Activated CD4-positive, alpha-beta memory T cell treated with anti-CD3 and anti-CD28 coated beads for 36 hours (primary cell): ENCODE data around the gene FPGS. TPM values are rescaled to one million over a fixed set of nuclear protein-coding genes. Genes with fewer than 3 reads are reported as not detected.
"Not testable (repeated sequence)": the region's sequence is repeated elsewhere in the genome, so short reads cannot be mapped to it uniquely, and the experiment has no call there.

ENCODE experiments used
- CTCF ChIA-PET: fragments of 350-600 bp; sonication (Branson Sonifier 250); formaldehyde crosslinking; loops from one replicate; lab custom pipeline; 2021; ENCODE audit warnings: antibody characterized with exemption, inconsistent platforms; lab: Charles Lee
- POLR2A ChIA-PET: fragments of 350-600 bp; sonication (Branson Sonifier 250); formaldehyde crosslinking; loops from one replicate; lab custom pipeline; 2021; ENCODE audit warnings: antibody characterized with exemption; lab: Charles Lee
- DNase-seq: peaks from one replicate; pipeline ENCODE4 v3.0.0-alpha.2; 2020
- H3K27ac Mint-ChIP-seq: one replicate; pipeline ENCODE4 v1.8.0; 2021; ENCODE audit warnings: mixed read lengths
- H3K27me3 Mint-ChIP-seq: one replicate; pipeline ENCODE4 v1.8.0; 2021; ENCODE audit warnings: mixed read lengths
- H3K36me3 Mint-ChIP-seq: one replicate; pipeline ENCODE4 v1.8.0; 2021; ENCODE audit warnings: mixed read lengths
- H3K4me1 Mint-ChIP-seq: one replicate; pipeline ENCODE4 v1.8.0; 2021; ENCODE audit warnings: low read depth, mixed read lengths
- H3K4me3 Mint-ChIP-seq: one replicate; pipeline ENCODE4 v1.8.0; 2021; ENCODE audit warnings: mild to moderate bottlenecking, mixed read lengths
- H3K9me3 Mint-ChIP-seq: one replicate; pipeline ENCODE4 v1.8.0; 2021; ENCODE audit warnings: mixed read lengths
- intact Hi-C: fragments of 100-400 bp; cut with micrococcal nuclease; formaldehyde crosslinking; loops from one replicate; pipeline ENCODE4 v1.15.1; 2023
- total RNA-seq, 2 experiments: library from RNA; stranded (reverse); gene quantifications; one replicate each; pipeline ENCODE4 v1.2.3, GENCODE V29; 2021

FPGS gene
- 10 to 100 TPM; 80.0 to 83.9 TPM for total RNA-seq

- Mint-ChIP-seq H3K4me3 (peak within 1 kb of the TSS; percentile 88), H3K27me3 (no peaks in the 10 kb centered on the region), H3K36me3 (peaks cover 15% of the 10 kb centered on the region), H3K9me3 (no peaks in the 10 kb centered on the region), H3K4me1 (peaks cover 24% of the 10 kb centered on the region), H3K27ac (peak within 1 kb of the TSS; percentile 88)
- CTCF ChIA-PET, result interaction anchor here (0.5 to 5.0 kb wide), 4 partner anchors 17 to 68 kb away, joined by 3 to 27 read pairs (median 8); partner anchors contain the start of genes CDK9 and TOR2A
- peak; percentile 91 for DNase-seq
- intact Hi-C loops, result loop anchor here (1.0 to 2.0 kb wide), 2 partner anchors 17 to 32 kb away; partner anchors contain the start of gene CDK9
- POLR2A ChIA-PET, result interaction anchor here (0.9 to 2.7 kb wide), 4 partner anchors 10 to 68 kb away, joined by 3 to 11 read pairs (median 7); partner anchors contain the start of gene CDK9
These were observed at the start of gene FPGS for GRCh38 chr9:127802576-127803443. TSS of gene FPGS (plus strand) at chr9:127802882. CDS start at chr9:127802925, 43 bp downstream.

GRCh38 chr9:127753148-127753547 lies 49.5 kb upstream of the FPGS start:
- peaks cover 17% of the 10 kb centered on the region for H3K36me3 Mint-ChIP-seq

GRCh38 chr9:127753622-127754021 lies 49.1 kb upstream of the FPGS start:
- DNase-seq, result no peak
- intact Hi-C loops, result no loop called here
- POLR2A ChIA-PET, result no interaction called here
- H3K4me1 Mint-ChIP-seq, result no peaks in the 10 kb centered on the region
- H3K9me3 Mint-ChIP-seq, result no peaks in the 10 kb centered on the region
- CTCF ChIA-PET, result interaction anchor here (0.6 to 1.1 kb wide), 2 partner anchors 12 to 289 kb away, joined by 3 read pairs; no protein-coding TSS in a partner anchor
- peaks cover 19% of the 10 kb centered on the region for H3K36me3 Mint-ChIP-seq
- H3K27me3 Mint-ChIP-seq, result no peaks in the 10 kb centered on the region
- H3K27ac Mint-ChIP-seq, result no peak overlapping the region
- no peak overlapping the region for H3K4me3 Mint-ChIP-seq

More at GRCh38 chr9:127753148-127753547, 49.5 kb upstream of the FPGS start:
- intact Hi-C loops, result no loop called here
- no peaks in the 10 kb centered on the region for H3K9me3 Mint-ChIP-seq
- no peak overlapping the region for H3K27ac Mint-ChIP-seq
- ChIA-PET POLR2A (no interaction called here), CTCF (interaction anchor here (1.1 kb wide), 1 partner anchor 13 kb away, joined by 3 read pairs; no protein-coding TSS in a partner anchor)
- no peak for DNase-seq
- no peaks in the 10 kb centered on the region for H3K4me1 Mint-ChIP-seq
- H3K4me3 Mint-ChIP-seq, result no peak overlapping the region
- no peaks in the 10 kb centered on the region for H3K27me3 Mint-ChIP-seq

GRCh38 chr9:127754099-127755060 lies 48.3 kb upstream of the FPGS start:
- CTCF ChIA-PET, result interaction anchor here (0.6 to 1.1 kb wide), 2 partner anchors 11 to 290 kb away, joined by 3 read pairs; no protein-coding TSS in a partner anchor
- Mint-ChIP-seq H3K27me3 (no peaks in the 10 kb centered on the region), H3K4me1 (no peaks in the 10 kb centered on the region), H3K27ac (no peak overlapping the region), H3K9me3 (no peaks in the 10 kb centered on the region), H3K36me3 (peaks cover 18% of the 10 kb centered on the region), H3K4me3 (no peak overlapping the region)
- POLR2A ChIA-PET, result no interaction called here
- intact Hi-C loops, result no loop called here
- DNase-seq, result no peak

DNA sequence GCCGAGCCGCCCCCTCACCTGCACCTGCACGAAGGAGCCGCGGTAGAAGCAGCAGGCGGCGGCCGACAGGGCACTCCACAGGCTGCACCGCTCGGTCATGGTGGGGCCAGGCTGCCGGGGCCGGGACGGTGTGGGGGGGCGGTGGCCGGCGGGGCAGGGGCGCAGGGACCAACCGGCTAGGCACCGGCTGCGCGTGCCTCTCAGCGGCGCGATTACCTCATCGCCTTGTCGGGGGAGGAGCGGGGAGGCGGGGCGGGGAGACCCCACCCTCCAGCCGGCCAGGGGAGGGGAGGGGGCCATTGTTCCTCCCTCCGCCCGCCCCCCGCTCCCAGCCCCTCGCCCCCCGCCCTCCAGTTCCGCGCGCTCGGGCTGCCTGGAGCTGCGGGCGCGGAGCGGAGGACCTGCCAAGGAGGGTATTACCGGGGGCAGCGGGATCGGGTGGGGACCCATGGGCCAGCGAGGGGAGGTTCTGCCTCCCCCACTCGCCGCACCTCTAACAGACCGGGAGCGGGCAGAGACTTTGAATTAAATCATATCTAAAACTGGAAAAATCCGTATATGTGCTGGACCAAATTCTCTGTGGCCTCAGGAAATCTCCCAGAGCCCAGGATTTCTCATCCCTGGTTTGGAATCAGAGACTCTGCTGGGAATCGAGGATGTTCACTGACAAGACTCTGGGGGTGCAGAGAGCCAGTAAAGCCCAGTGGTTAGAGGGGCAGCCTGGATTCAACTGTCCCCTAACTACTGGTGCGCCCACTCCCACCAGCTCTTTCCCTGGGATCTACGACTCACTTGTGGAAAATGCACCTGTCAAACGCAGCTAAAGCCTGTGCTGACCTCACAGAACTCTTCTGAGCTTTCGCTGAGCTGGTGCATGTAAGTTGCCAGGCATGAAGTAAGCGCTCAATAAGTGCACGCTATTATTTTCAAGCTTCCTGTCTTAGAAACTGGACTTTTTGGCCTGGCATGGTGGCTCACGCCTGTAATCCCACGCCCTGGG lies 47.3 kb upstream of the FPGS start:
- no peaks in the 10 kb centered on the region for H3K9me3 Mint-ChIP-seq
- H3K4me1 Mint-ChIP-seq, result no peaks in the 10 kb centered on the region
- no peak overlapping the region for H3K4me3 Mint-ChIP-seq
- peaks cover 13% of the 10 kb centered on the region for H3K36me3 Mint-ChIP-seq
- intact Hi-C loops, result no loop called here
- no peak for DNase-seq
- no peak overlapping the region for H3K27ac Mint-ChIP-seq
- ChIA-PET CTCF (interaction anchor here (0.8 kb wide), 1 partner anchor 21 kb away, joined by 3 read pairs; the partner anchor contains the start of gene TOR2A), POLR2A (interaction anchor here (1.2 kb wide), 1 partner anchor 12 kb away, joined by 5 read pairs; no protein-coding TSS in a partner anchor)
- no peaks in the 10 kb centered on the region for H3K27me3 Mint-ChIP-seq

DNA sequence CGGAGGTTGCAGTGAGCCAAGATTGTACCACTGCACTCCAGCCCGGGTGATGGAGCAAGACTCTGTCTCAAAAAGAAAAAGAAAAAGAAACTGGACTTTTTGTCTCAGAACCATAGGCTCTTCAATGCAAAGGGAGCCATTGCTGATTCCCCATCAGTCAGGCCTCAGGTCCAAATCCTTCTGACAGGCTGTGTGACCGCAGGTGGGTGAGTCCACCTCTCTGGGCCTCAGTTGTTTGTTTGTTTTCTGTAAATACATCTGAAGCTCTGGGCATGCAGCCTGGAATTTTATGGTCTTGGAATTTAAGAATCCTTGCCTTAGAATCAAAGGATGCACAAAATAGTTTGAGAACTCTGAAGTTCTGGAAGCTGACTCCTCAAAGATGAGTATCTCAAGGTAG lies 46.4 kb upstream of the FPGS start:
- DNase-seq, result no peak
- Mint-ChIP-seq H3K36me3 (peaks cover 7% of the 10 kb centered on the region), H3K9me3 (no peaks in the 10 kb centered on the region), H3K27ac (no peak overlapping the region), H3K4me3 (no peak overlapping the region), H3K4me1 (no peaks in the 10 kb centered on the region), H3K27me3 (no peaks in the 10 kb centered on the region)
- intact Hi-C loops, result no loop called here
- CTCF ChIA-PET, result interaction anchor here (0.7 to 1.4 kb wide), 2 partner anchors 165 to 230 kb away, joined by 3 read pairs; no protein-coding TSS in a partner anchor
- POLR2A ChIA-PET, result interaction anchor here (0.7 to 1.2 kb wide), 2 partner anchors 13 to 148 kb away, joined by 4 to 5 read pairs; no protein-coding TSS in a partner anchor

DNA sequence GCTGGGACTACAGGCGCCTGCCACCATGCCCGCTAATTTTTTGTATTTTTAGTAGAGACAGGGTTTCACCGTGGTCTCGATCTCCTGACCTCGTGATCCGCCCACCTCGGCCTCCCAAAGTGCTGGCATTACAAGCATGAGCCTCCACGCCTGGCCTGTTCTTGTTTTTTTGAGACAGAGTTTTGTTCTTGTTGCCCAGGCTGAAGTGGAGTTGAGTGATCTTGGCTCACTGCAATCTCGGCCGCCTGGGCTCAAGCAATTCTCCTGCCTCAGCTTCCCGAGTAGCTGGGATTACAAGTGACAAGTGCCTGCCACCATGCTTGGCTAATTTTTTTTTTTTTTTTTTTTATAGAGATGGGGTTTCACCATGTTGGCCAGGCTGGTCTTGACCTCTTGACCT lies 45.9 kb upstream of the FPGS start:
- ChIA-PET CTCF (interaction anchor here (1.4 kb wide), 1 partner anchor 164 kb away, joined by 3 read pairs; no protein-coding TSS in a partner anchor), POLR2A (interaction anchor here (0.7 kb wide), 1 partner anchor 147 kb away, joined by 4 read pairs; no protein-coding TSS in a partner anchor)
- H3K4me1 Mint-ChIP-seq, H3K27me3 Mint-ChIP-seq, DNase-seq, H3K27ac Mint-ChIP-seq, H3K9me3 Mint-ChIP-seq, H3K4me3 Mint-ChIP-seq, H3K36me3 Mint-ChIP-seq, intact Hi-C loops: not testable (repeated sequence)

DNA sequence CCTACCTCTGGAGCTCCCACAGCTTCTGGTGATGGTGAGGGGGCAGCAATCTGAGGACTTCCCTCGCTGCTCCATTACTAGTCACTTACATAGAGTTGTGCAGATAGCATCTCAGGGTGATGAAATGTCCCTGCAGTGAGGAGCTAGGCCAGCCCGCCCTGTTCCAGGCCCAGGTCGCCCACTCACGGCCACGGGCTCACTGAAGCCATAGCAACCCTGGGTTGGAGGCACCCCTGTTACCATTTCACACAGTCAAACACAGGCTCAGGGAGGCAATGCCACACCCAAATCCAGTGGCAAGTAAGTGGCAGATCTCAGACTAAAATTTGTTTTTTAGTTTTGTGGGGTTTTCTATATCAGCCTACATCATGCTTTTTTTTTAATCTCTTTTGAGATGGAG lies 43.8 kb upstream of the FPGS start:
- POLR2A ChIA-PET, result no interaction called here
- Mint-ChIP-seq H3K4me3 (no peak overlapping the region), H3K27me3 (no peaks in the 10 kb centered on the region), H3K4me1 (peaks cover 7% of the 10 kb centered on the region), H3K27ac (no peak overlapping the region), H3K36me3 (peaks cover 6% of the 10 kb centered on the region), H3K9me3 (no peaks in the 10 kb centered on the region)
- CTCF ChIA-PET, result interaction anchor here (1.2 kb wide), 1 partner anchor 24 kb away, joined by 6 read pairs; the partner anchor contains the start of gene TOR2A
- DNase-seq, result no peak
- intact Hi-C loops, result no loop called here

DNA sequence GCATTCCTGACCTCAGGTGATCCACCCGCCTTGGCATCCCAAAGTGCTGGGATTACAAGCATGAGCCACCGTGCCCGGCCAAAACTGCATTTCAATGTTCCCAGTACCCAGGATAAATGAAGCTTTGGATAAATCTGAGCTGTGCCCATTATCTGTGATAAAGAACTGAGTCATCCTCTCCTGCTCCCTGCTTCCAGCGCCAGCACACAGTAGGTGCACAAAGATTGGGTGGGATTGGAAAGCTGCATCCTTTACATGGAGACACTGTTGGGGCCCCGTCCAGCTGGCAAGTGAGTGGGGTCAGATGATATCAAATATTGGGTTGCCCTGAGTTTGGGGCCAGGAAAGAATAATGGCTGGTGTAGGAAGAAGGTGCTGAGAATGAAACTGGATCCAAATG lies 41.6 kb upstream of the FPGS start:
- Mint-ChIP-seq H3K27ac (no peak overlapping the region), H3K4me1 (peaks cover 18% of the 10 kb centered on the region), H3K27me3 (no peaks in the 10 kb centered on the region), H3K9me3 (no peaks in the 10 kb centered on the region), H3K36me3 (peaks cover 13% of the 10 kb centered on the region), H3K4me3 (no peak overlapping the region)
- ChIA-PET CTCF (interaction anchor here (0.6 to 1.1 kb wide), 3 partner anchors 10 to 109 kb away, joined by 3 to 4 read pairs (median 3); partner anchors contain the start of gene TOR2A), POLR2A (no interaction called here)
- intact Hi-C loops, result no loop called here
- DNase-seq, result no peak

DNA sequence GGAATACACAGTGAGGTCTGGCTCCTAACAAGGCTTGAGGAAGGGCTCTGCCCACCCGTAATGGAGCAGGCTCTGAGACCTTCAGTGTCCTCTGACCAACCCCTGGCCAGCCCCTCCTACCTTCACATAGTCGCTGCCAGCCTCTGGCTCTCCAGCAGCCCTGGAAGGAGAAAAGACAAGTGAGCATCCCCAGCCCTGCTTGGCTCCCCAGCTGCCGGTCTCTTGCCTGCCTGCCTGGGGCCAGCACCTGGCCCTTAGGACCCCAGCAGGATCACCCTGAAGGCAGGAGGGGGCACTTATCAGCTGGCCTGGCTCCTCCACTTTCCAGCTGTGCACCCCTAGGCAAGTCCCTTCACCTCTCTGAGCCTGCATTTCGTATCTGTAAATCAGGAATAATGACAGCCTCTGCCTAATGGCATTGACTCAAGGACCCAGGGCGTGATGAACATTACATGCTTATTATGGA lies 41.2 kb upstream of the FPGS start:
- no peak for DNase-seq
- no peak overlapping the region for H3K4me3 Mint-ChIP-seq
- H3K9me3 Mint-ChIP-seq, result no peaks in the 10 kb centered on the region
- H3K4me1 Mint-ChIP-seq, result peaks cover 18% of the 10 kb centered on the region
- H3K27ac Mint-ChIP-seq, result no peak overlapping the region
- ChIA-PET POLR2A (no interaction called here), CTCF (interaction anchor here (0.6 to 1.1 kb wide), 2 partner anchors 27 to 108 kb away, joined by 3 to 4 read pairs; partner anchors contain the start of gene TOR2A)
- intact Hi-C loops, result no loop called here
- H3K36me3 Mint-ChIP-seq, result peaks cover 17% of the 10 kb centered on the region
- H3K27me3 Mint-ChIP-seq, result no peaks in the 10 kb centered on the region
